A549 (cell line): Measurements from ENCODE around the gene FMO2.

Experiments used
- CBX2 ChIP-seq: fragments of 200-600 bp; sonication (generic); IDR thresholded peaks from 2 replicates; pipeline ENCODE4 v1.6.1; 2016; ENCODE audit warnings: low read depth, mild to moderate bottlenecking, borderline replicate concordance
- CBX8 ChIP-seq: fragments of 200-600 bp; sonication (generic); IDR thresholded peaks from 2 replicates; pipeline ENCODE4 v1.6.1; 2016
- CTCF ChIP-seq: fragments of >200 bp; sonication (Bioruptor Twin); formaldehyde crosslinking; IDR thresholded peaks from 3 replicates; pipeline ENCODE4 v1.5.1; 2016
- ELK1 ChIP-seq: fragments of 150-350 bp; IDR thresholded peaks from 2 replicates; pipeline ENCODE4 v1.6.1; 2014; ENCODE audit warnings: low read depth, mild to moderate bottlenecking, low read length
- JUN ChIP-seq, 2 experiments: fragments of >200 bp; sonication (Bioruptor Twin); formaldehyde crosslinking; IDR thresholded peaks; 2 replicates in 1 of 2; 3 replicates in 1 of 2; pipeline ENCODE4 v1.6.1; 2016 to 2017
- MAX ChIP-seq: IDR thresholded peaks from 2 replicates; pipeline ENCODE4 v1.6.1; 2012
- PBX3 ChIP-seq: IDR thresholded peaks from 2 replicates; pipeline ENCODE4 v1.6.1; 2012
- PHF8 ChIP-seq: fragments of 200-600 bp; sonication (generic); IDR thresholded peaks from 2 replicates; pipeline ENCODE4 v1.6.1; 2016; ENCODE audit warnings: low read depth, mild to moderate bottlenecking, antibody characterized with exemption, moderate library complexity, borderline replicate concordance
- POLR2A ChIP-seq: IDR thresholded peaks from 2 replicates; pipeline ENCODE4 v1.6.1; 2012; ENCODE audit warnings: mild to moderate bottlenecking, low read length
- REST ChIP-seq: fragments of 200-600 bp; sonication (generic); IDR thresholded peaks from 2 replicates; pipeline ENCODE4 v1.6.1; 2016; ENCODE audit warnings: antibody characterized with exemption, mild to moderate bottlenecking, moderate library complexity

GRCh38 chr1:171155484-171155883 lies 29.6 kb upstream of the FMO2 start:
- no peak for TF ChIP-seq CTCF
- TF ChIP-seq POLR2A: no peak
- no peak for TF ChIP-seq MAX
- TF ChIP-seq REST: no peak
- no peak for TF ChIP-seq CBX8
- TF ChIP-seq ELK1: no peak
- TF ChIP-seq PHF8: no peak
- no peak for TF ChIP-seq JUN (IDR thresholded peaks at IDR 0.05)
- TF ChIP-seq PBX3: no peak
- no peak for TF ChIP-seq CBX2
